Amniotic stem cell (primary cell): ENCODE data around the gene NKAIN2.
"Not testable (repeated sequence)": the region's sequence is repeated elsewhere in the genome, so short reads cannot be mapped to it uniquely, and the experiment has no call there.

Experiments used
- DNase-seq: peaks from one replicate; lab custom pipeline; 2025; lab: John Stamatoyannopoulos, UW

Gene NKAIN2

GRCh38 chr6:124688369-124688768 is 884.7 kb downstream of the NKAIN2 start:
- no peak for DNase-seq

GRCh38 chr6:124694139-124694705 is 890.6 kb downstream of the NKAIN2 start:
- no peak for DNase-seq

- no peak for DNase-seq
Observed at GRCh38 chr6:124699038-124699437, 895.4 kb downstream of the NKAIN2 start.

GRCh38 chr6:124703541-124703940 is 899.9 kb downstream of the NKAIN2 start:
- no peak for DNase-seq

- DNase-seq: not testable (repeated sequence)
Observed at GRCh38 chr6:124712532-124712931, 908.9 kb downstream of the NKAIN2 start.

GRCh38 chr6:124714728-124715127 is 911.1 kb downstream of the NKAIN2 start:
- DNase-seq: no peak

- no peak for DNase-seq
Observed at GRCh38 chr6:124719913-124720312, 916.2 kb downstream of the NKAIN2 start.

- no peak for DNase-seq
Observed at GRCh38 chr6:124721331-124721730, 917.7 kb downstream of the NKAIN2 start.

- DNase-seq: no peak
Observed at GRCh38 chr6:124722141-124722878, 918.6 kb downstream of the NKAIN2 start.

GRCh38 chr6:124723671-124724070 is 920.0 kb downstream of the NKAIN2 start:
- DNase-seq: no peak

GRCh38 chr6:124737804-124738203 is 934.1 kb downstream of the NKAIN2 start:
- DNase-seq: not testable (repeated sequence)

- DNase-seq: no peak
Observed at GRCh38 chr6:124738482-124738881, 934.8 kb downstream of the NKAIN2 start.

GRCh38 chr6:124741341-124741740 is 937.7 kb downstream of the NKAIN2 start:
- DNase-seq: no peak

- no peak for DNase-seq
Observed at GRCh38 chr6:124742971-124743370, 939.3 kb downstream of the NKAIN2 start.

GRCh38 chr6:124743420-124743819 is 939.8 kb downstream of the NKAIN2 start:
- DNase-seq: no peak

GRCh38 chr6:124747349-124747748 is 943.7 kb downstream of the NKAIN2 start:
- no peak for DNase-seq

- DNase-seq: no peak
Observed at GRCh38 chr6:124748778-124749177, 945.1 kb downstream of the NKAIN2 start.

GRCh38 chr6:124753001-124753400 is 949.3 kb downstream of the NKAIN2 start:
- no peak for DNase-seq

- no peak for DNase-seq
Observed at GRCh38 chr6:124753562-124754105, 950.0 kb downstream of the NKAIN2 start.

- no peak for DNase-seq
Observed at GRCh38 chr6:124755321-124755720, 951.7 kb downstream of the NKAIN2 start.

- no peak for DNase-seq
Observed at GRCh38 chr6:124757560-124757959, 953.9 kb downstream of the NKAIN2 start.

- DNase-seq: no peak
Observed at GRCh38 chr6:124758663-124759062, 955.0 kb downstream of the NKAIN2 start.

GRCh38 chr6:124765280-124765679 is 961.6 kb downstream of the NKAIN2 start:
- DNase-seq: no peak

- no peak for DNase-seq
Observed at GRCh38 chr6:124768224-124768623, 964.6 kb downstream of the NKAIN2 start.
